K562 (cell line): ENCODE measurements around the gene ZSCAN12. TPM values are rescaled to one million over a fixed set of nuclear protein-coding genes. Genes with fewer than 3 reads are reported as not detected.

Experiments used
- BHLHE40 ChIP-seq: IDR thresholded peaks from 2 replicates; pipeline ENCODE4 v1.6.1; 2011; ENCODE audit warnings: low read length, improper control_type of control experiment
- CHCHD3 ChIP-seq: fragments of 250-450 bp; sonication (Bioruptor Pico); IDR thresholded peaks from 2 replicates; pipeline ENCODE4 v2.1.2; 2022; ENCODE audit warnings: mild to moderate bottlenecking
- HDGF ChIP-seq: fragments of 450-650 bp; IDR thresholded peaks from 2 replicates; pipeline ENCODE4 v1.6.1; 2016
- HSF4 ChIP-seq: fragments of 250-450 bp; sonication (Bioruptor Pico); IDR thresholded peaks from 2 replicates; pipeline ENCODE4 v2.1.2; 2022; ENCODE audit warnings: mild to moderate bottlenecking, moderate library complexity, borderline replicate concordance
- NBN ChIP-seq: fragments of 450-650 bp; IDR thresholded peaks from 2 replicates; pipeline ENCODE4 v1.6.1; 2016; ENCODE audit warnings: low read depth, mild to moderate bottlenecking
- NCOA2 ChIP-seq, 2 experiments: fragments of 450-650 bp; IDR thresholded peaks; 2 replicates each; pipeline ENCODE4 v1.6.1; 2018; ENCODE audit warnings: mild to moderate bottlenecking in 2 of 2, moderate library complexity in 1 of 2; ENCODE audit not compliant: partially characterized antibody in 2 of 2
- NCOA4 ChIP-seq: fragments of 450-650 bp; IDR thresholded peaks from 2 replicates; pipeline ENCODE4 v1.6.1; 2018; ENCODE audit warnings: mild to moderate bottlenecking; ENCODE audit not compliant: partially characterized antibody
- PHTF2 ChIP-seq: fragments of 250-450 bp; sonication (Bioruptor Pico); IDR thresholded peaks from 2 replicates; pipeline ENCODE4 v1.5.0; 2021; ENCODE audit warnings: mild to moderate bottlenecking
- RFX5 ChIP-seq: IDR thresholded peaks from 2 replicates; pipeline ENCODE4 v1.6.1; 2011; ENCODE audit warnings: low read depth, mild to moderate bottlenecking, improper control_type of control experiment, low read length
- SIN3A ChIP-seq, 2 experiments: fragments of 150-350 bp in 1 of 2; IDR thresholded peaks; 2 replicates each; pipeline ENCODE4 v1.6.1; 2011 to 2016; ENCODE audit warnings: borderline replicate concordance in 2 of 2, low read depth in 2 of 2, low read length in 2 of 2, mild to moderate bottlenecking in 2 of 2, moderate library complexity in 2 of 2; ENCODE audit not compliant: control insufficient read depth in 1 of 2
- SMAD1 ChIP-seq: fragments of 150-350 bp; IDR thresholded peaks from 2 replicates; pipeline ENCODE4 v1.6.1; 2014; ENCODE audit warnings: low read length, low read depth; ENCODE audit not compliant: partially characterized antibody
- SMAD3 ChIP-seq: fragments of 450-650 bp; formaldehyde crosslinking; conservative IDR thresholded peaks from 2 replicates; pipeline ENCODE4 v1.4.0; 2020; ENCODE audit warnings: mild to moderate bottlenecking
- SUPT5H ChIP-seq: fragments of 450-650 bp; IDR thresholded peaks from 2 replicates; pipeline ENCODE4 v1.6.1; 2016
- TCF7L2 ChIP-seq: fragments of 150-350 bp; IDR thresholded peaks from 2 replicates; pipeline ENCODE4 v1.6.1; 2016; ENCODE audit warnings: low read depth, mild to moderate bottlenecking, low read length, moderate library complexity
- ZNF253 ChIP-seq: fragments of 250-450 bp; sonication (Bioruptor Pico); conservative IDR thresholded peaks from 2 replicates; pipeline ENCODE4 v1.6.1; 2021; ENCODE audit warnings: mild to moderate bottlenecking
- ZNF584 ChIP-seq: fragments of 200-800 bp; sonication (Bioruptor generic); IDR thresholded peaks from 2 replicates; pipeline ENCODE4 v1.6.1; 2016; ENCODE audit warnings: low read depth, mild to moderate bottlenecking, missing genetic modification characterization, missing compliant biosample characterization
- ZNF766 ChIP-seq: fragments of 200-800 bp; sonication (Bioruptor generic); conservative IDR thresholded peaks from 2 replicates; pipeline ENCODE4 v1.6.1; 2016; ENCODE audit warnings: missing genetic modification characterization, missing compliant biosample characterization
- polyA plus RNA-seq, 8 experiments: library from polyadenylated mRNA; depleted of rRNA in 4 of 8; stranded (reverse) in 5 of 8; unstranded in 3 of 8; fragments of >200 nt; fragmentation: Nextera tagmentation in 2 of 8; fragmentation: Illumina TruSeq in 1 of 8; extraction: Ambion mirVana in 2 of 8; extraction: Trizol in 1 of 8; gene quantifications; 2 replicates each; pipeline versions ENCODE4 v1.2.1 to v1.2.3, GENCODE V29; 2011 to 2014; ENCODE audit warnings: inconsistent platforms in 1 of 8, missing spikeins in 1 of 8
- total RNA-seq, 7 experiments: library from RNA; depleted of rRNA in 6 of 7; stranded (reverse); fragments of >200 nt in 6 of 7; fragmentation: Illumina TruSeq in 2 of 7; extraction: Trizol in 2 of 7; gene quantifications; 2 replicates each; pipeline versions ENCODE4 v1.2.1 to v1.2.3, GENCODE V29; 2011 to 2021; ENCODE audit warnings: low replicate concordance in 1 of 7
- TF ChIP-seq, protein P1 (sequence below): fragments of 250-450 bp; sonication (Bioruptor Pico); IDR thresholded peaks from 2 replicates; pipeline ENCODE4 v1.4.0; 2020
- TF ChIP-seq, protein P2 (sequence below): fragments of 200-800 bp; sonication (Bioruptor generic); IDR thresholded peaks from 2 replicates; pipeline ENCODE4 v1.6.1; 2017; ENCODE audit warnings: missing genetic modification characterization, missing compliant biosample characterization
- TF ChIP-seq, protein P3 (sequence below), 2 experiments: fragments of 200-800 bp in 1 of 2; sonication (Bioruptor generic) in 1 of 2; sonication (generic) in 1 of 2; formaldehyde crosslinking in 1 of 2; IDR thresholded peaks in 1 of 2; conservative IDR thresholded peaks in 1 of 2; 2 replicates each; pipeline versions ENCODE4 v1.5.0 to v1.6.1; 2016 to 2020; ENCODE audit warnings: missing compliant biosample characterization in 1 of 2, missing genetic modification characterization in 1 of 2, missing genetic modification reagents in 1 of 2
- TF ChIP-seq, protein P4 (sequence below): fragments of 450-650 bp; IDR thresholded peaks from one replicate; pipeline ENCODE4 v1.6.1; 2018; ENCODE audit warnings: mild to moderate bottlenecking, moderate library complexity; ENCODE audit not compliant: partially characterized antibody
- TF ChIP-seq, protein P5 (sequence below): fragments of 450-650 bp; formaldehyde crosslinking; IDR thresholded peaks from 2 replicates; pipeline ENCODE4 v1.4.0; 2020; ENCODE audit warnings: mild to moderate bottlenecking, moderate library complexity

Gene ZSCAN12
- total and polyA plus RNA-seq, 9 of the 15 experiments (the other 6 are each of a cell fraction or from before 2014, with no cell fraction given), result 2.5 to 19.6 (median 12.5) TPM

DNA sequence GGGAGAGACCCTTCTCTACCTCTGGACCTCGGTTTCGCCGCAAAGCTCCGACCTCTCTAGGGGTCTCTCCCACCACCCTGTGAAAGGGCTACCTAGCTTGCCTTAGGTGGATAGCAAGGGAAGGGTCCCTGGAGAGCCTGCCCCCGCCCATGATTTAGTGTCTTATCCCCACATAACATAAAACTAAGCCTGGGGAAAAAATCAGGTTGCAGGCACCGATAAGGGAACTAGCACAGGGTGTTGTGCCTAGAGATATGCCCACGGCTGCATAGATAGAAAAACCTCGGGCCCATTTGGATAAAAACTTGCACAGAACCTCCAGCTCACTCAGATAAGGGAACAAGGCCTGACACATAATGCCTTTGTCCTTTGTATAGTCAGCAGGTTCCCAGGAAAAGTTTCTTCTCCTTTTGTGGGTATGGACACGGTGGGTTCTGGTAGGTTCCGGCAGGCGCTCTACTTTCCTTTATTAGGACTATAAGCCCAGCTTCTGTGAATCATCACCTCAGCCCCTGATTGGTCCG is 64.4 kb downstream of the ZSCAN12 start (continued):
- no peak for TF ChIP-seq ZNF253
- TF ChIP-seq, protein P1, sequence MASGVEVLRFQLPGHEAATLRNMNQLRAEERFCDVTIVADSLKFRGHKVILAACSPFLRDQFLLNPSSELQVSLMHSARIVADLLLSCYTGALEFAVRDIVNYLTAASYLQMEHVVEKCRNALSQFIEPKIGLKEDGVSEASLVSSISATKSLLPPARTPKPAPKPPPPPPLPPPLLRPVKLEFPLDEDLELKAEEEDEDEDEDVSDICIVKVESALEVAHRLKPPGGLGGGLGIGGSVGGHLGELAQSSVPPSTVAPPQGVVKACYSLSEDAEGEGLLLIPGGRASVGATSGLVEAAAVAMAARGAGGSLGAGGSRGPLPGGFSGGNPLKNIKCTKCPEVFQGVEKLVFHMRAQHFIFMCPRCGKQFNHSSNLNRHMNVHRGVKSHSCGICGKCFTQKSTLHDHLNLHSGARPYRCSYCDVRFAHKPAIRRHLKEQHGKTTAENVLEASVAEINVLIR (CRISPR knock-in tag), result no peak
- TF ChIP-seq BHLHE40, result peak; percentile 67; the same call in 1 of the 2 replicates
- TF ChIP-seq, protein P2, sequence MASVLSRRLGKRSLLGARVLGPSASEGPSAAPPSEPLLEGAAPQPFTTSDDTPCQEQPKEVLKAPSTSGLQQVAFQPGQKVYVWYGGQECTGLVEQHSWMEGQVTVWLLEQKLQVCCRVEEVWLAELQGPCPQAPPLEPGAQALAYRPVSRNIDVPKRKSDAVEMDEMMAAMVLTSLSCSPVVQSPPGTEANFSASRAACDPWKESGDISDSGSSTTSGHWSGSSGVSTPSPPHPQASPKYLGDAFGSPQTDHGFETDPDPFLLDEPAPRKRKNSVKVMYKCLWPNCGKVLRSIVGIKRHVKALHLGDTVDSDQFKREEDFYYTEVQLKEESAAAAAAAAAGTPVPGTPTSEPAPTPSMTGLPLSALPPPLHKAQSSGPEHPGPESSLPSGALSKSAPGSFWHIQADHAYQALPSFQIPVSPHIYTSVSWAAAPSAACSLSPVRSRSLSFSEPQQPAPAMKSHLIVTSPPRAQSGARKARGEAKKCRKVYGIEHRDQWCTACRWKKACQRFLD (CRISPR knock-in tag), result peak; percentile 97
- 0 out of 2 replicates have a peak, but pooled peaks have one; percentile 38 for TF ChIP-seq TCF7L2
- peak; percentile 72 for TF ChIP-seq SMAD1
- no peak for TF ChIP-seq RFX5
- TF ChIP-seq SMAD3 (CRISPR knock-in tag), result peak; percentile 88
- TF ChIP-seq PHTF2 (CRISPR knock-in tag), result peak; percentile 57; the same call in 1 of the 2 replicates
- TF ChIP-seq NCOA4, result peak; percentile 57
- no peak for TF ChIP-seq CHCHD3 (CRISPR knock-in tag)
- TF ChIP-seq, protein P3, sequence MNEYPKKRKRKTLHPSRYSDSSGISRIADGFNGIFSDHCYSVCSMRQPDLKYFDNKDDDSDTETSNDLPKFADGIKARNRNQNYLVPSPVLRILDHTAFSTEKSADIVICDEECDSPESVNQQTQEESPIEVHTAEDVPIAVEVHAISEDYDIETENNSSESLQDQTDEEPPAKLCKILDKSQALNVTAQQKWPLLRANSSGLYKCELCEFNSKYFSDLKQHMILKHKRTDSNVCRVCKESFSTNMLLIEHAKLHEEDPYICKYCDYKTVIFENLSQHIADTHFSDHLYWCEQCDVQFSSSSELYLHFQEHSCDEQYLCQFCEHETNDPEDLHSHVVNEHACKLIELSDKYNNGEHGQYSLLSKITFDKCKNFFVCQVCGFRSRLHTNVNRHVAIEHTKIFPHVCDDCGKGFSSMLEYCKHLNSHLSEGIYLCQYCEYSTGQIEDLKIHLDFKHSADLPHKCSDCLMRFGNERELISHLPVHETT (CRISPR knock-in tag; conservative IDR thresholded peaks at IDR 0.05 in 1 of 2, IDR thresholded peaks at IDR 0.05 in 1 of 2), result peak in 1 of 2 experiments; percentile 94; a peak in 2 of 4 replicates
- TF ChIP-seq NBN, result peak; percentile 17
- no peak for TF ChIP-seq HDGF
- TF ChIP-seq, protein P4, sequence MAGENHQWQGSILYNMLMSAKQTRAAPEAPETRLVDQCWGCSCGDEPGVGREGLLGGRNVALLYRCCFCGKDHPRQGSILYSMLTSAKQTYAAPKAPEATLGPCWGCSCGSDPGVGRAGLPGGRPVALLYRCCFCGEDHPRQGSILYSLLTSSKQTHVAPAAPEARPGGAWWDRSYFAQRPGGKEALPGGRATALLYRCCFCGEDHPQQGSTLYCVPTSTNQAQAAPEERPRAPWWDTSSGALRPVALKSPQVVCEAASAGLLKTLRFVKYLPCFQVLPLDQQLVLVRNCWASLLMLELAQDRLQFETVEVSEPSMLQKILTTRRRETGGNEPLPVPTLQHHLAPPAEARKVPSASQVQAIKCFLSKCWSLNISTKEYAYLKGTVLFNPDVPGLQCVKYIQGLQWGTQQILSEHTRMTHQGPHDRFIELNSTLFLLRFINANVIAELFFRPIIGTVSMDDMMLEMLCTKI, result no peak
- TF ChIP-seq HSF4 (CRISPR knock-in tag), result no peak
- peak; percentile 49 to 80 for TF ChIP-seq NCOA2 (IDR thresholded peaks at IDR 0.05; ENCODE audit: partially characterized antibody in 2 of 2)
- TF ChIP-seq, protein P5, sequence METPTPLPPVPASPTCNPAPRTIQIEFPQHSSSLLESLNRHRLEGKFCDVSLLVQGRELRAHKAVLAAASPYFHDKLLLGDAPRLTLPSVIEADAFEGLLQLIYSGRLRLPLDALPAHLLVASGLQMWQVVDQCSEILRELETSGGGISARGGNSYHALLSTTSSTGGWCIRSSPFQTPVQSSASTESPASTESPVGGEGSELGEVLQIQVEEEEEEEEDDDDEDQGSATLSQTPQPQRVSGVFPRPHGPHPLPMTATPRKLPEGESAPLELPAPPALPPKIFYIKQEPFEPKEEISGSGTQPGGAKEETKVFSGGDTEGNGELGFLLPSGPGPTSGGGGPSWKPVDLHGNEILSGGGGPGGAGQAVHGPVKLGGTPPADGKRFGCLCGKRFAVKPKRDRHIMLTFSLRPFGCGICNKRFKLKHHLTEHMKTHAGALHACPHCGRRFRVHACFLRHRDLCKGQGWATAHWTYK (CRISPR knock-in tag), result peak; percentile 51
- no peak for TF ChIP-seq SUPT5H
- TF ChIP-seq SIN3A (IDR thresholded peaks at IDR 0.05; ENCODE audit: borderline replicate concordance in 2 of 2, control insufficient read depth in 1 of 2, low read depth in 2 of 2, low read length in 2 of 2), result no peak
- TF ChIP-seq ZNF766 (CRISPR knock-in tag), result peak; percentile 89
- TF ChIP-seq ZNF584 (CRISPR knock-in tag), result 0 out of 2 replicates have a peak, but pooled peaks have one; percentile 30
